T-helper 1 cell (primary cell): ENCODE results near the gene RELL2.

Experiments
- DNase-seq, 5 donors: peaks; one replicate each; pipeline ENCODE4 v3.0.0-alpha.2; 2012 to 2020

RELL2 gene

DNA sequence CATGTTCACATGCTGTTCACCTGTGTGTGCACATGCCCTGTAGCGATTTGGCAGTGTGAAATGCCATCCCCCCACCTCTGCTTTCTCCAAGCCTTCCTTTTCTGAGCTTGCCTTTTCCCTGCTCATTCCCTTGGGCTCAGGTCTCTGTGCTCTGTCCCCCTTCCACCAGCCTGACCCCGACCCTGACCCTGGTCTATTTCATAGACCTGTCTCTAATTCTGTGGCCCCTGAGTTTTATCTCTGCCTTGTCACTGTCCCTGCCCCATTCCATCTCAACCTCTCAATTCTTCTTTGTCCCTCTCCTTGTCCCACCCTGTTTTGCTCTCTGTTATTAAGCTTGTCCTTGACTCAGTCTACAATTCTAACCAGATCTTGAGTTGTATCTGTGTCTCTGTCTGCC is 44.5 kb downstream of the RELL2 start:
- DNase-seq: no peak

DNA sequence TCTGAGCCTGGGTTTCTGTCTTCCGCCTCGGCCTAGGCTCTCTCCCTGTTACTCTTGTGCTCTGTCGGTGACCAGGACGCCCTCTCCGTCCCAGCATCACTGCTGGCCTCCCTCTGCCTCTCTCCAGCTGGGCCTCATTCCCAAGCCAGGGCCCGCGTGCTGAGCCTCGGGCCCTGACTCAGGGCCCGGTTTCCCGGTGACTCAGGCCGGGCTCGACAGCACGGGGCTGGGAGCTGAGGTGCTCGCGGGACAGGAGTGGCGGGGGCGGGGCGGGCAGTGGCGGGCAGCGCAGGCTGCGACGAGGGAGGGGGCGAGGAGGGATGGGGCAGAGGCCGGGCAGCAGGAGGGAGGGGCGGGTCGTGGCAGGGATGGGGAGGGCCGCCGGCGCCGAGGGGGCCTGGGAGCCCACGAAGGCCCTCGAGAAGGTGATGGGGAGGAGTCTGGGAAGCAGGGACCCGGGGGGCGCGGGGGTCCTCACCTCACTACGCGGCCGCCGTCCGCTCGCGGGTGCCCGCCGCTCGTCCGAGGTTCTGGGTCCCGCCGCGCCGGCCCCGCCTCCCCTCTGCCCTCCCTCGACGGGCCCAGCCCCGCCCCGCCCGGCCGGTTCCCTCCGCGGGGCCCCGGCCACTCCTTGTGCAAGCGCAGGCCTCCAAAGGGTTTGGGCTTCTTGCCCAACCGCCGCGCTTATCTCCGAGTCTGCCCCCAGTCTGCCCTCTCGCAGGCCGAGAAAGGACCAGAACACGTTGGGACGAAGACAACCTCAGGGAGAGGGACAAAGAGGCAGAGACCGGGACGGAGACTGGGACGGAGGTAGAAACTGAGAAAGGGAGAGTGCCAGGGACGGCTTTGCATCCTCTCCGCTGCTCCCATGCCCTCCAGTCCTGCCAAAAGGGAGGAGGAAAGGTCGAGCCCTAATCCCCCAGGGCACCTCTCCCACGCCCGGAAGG is 45.2 kb downstream of the RELL2 start, which contains the start of gene ARAP3:
Gene ARAP3 (minus strand): TSS at position 536 of the 947 bp plus-strand sequence. CDS start 1,744 bp downstream, outside the sequence.
- DNase-seq: peak in 3 of 5 donors; percentile 34 to 49 (median 37)

DNA sequence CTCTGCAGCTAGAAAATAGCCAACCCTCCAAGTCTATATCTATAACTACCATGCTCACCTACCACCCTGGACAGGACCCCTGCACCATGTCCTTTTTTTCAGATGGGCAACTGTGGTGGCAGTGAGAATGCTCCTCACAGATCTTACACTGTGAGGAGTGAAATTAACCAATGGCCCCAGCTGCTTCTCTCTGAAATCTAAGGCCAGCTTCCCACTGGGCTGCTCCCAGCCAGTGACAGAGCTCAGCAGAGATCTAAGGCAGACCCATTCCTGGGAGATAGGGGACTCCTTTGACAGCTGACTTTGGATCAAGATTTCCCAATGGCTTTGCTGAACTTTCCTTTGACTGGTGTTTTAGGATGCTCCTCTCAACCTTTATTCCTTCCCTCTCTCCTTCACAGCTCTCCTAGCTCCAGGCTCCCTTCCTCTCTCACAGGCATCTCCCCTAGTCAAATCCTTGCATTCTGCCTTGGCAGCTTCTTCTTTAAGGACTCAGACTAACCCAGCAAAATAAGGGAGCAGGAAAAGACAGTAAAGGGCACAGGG is 46.9 kb downstream of the RELL2 start:
- no peak for DNase-seq

DNA sequence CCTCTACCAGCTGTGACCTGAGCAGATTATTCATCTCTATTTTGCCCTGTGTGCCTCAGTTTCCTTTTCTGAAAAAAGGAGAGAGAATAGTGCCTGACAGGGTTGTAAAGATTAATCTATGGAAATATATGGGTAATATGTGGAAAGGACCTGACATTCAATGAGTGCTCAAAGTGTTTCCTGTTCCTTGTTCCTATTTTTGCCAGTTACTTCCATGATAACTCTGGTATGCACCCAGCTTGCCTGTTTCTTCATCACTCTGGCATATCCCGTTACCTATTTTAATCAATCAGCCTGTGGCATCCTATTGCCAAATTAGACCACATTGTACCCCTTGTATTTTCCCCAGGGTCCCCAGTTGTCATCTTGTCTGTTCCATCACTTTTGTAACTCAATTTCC is 48.8 kb downstream of the RELL2 start:
- DNase-seq: no peak

DNA sequence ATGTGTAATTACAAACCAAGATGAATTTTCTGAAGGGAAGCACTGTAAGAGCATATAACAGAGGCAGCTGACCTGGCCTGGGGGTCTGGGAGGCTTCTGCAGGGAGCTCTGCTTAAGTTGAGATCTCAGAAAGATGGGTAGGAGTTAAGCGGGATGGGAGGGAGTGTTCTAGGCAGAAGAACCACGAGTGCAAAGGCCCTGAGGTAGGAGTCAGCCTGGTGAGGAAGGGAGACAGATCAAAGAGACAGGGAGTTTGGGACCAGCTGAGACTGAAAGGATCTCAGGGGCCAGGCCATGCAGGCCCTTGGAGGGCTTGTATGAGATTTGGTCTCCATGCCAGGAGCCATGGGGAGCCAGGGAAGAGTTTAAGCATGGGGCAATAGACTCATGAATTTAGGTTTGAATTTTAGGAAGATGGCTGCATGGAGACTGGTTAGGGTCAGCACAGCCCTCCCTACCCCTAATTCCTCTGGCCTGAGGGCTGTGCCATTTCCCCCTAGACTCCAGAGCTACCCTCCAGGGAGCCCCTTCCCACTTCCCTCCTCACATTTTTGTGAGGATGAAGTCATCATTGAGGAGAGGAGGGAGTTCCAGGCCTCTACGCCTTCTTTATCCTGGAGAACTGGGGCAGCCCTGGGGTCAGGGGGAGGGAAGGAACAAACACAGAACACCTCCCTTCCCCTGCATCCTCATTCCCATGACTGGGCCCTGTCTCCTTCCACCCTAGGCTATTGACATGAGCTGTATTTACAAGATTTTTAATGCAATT is 50.0 kb downstream of the RELL2 start:
- DNase-seq: no peak
